DND-41 (cell line): ENCODE measurements around the gene GPRC5D.
A peak's percentile ranks its signal among the peaks of the same experiment; 100 is the strongest.

ENCODE experiments used
- ATAC-seq: fragments of 200-7000 bp; cut with Tn5 transposase; 3 replicates; pipeline ENCODE4 v1.9.1; 2021; ENCODE audit warnings: low read depth; ENCODE audit not compliant: insufficient read depth
- DNase-seq: peaks from one replicate; pipeline ENCODE4 v3.0.0-alpha.2; 2020
- H2AFZ ChIP-seq: 2 replicates; pipeline ENCODE4 v1.6.0; 2012; ENCODE audit warnings: low read depth, low read length
- H3K27ac ChIP-seq: 2 replicates; pipeline ENCODE4 v1.5.1; 2012; ENCODE audit warnings: low read length, inconsistent platforms
- H3K27me3 ChIP-seq: fragments of 200-600 bp; sonication (generic); 2 replicates; pipeline ENCODE4 v1.6.0; 2012; ENCODE audit warnings: low read length, mild to moderate bottlenecking, inconsistent platforms; ENCODE audit not compliant: insufficient read depth, poor library complexity
- H3K36me3 ChIP-seq: 2 replicates; pipeline ENCODE4 v1.5.1; 2012; ENCODE audit warnings: low read length, inconsistent platforms; ENCODE audit not compliant: insufficient read depth
- H3K4me1 ChIP-seq: 2 replicates; pipeline ENCODE4 v1.5.1; 2012; ENCODE audit warnings: mild to moderate bottlenecking, low read length; ENCODE audit not compliant: insufficient read depth
- H3K4me2 ChIP-seq: 2 replicates; pipeline ENCODE4 v1.6.0; 2012; ENCODE audit warnings: mild to moderate bottlenecking, moderate library complexity, low read length, inconsistent platforms; ENCODE audit not compliant: insufficient read depth
- H3K4me3 ChIP-seq, 2 experiments: fragments of 200-600 bp in 1 of 2; shearing (Covaris generic) in 1 of 2; 2 replicates each; pipeline ENCODE4 v1.5.1; 2012 to 2016; ENCODE audit warnings: inconsistent platforms in 2 of 2, low read length in 2 of 2, mild to moderate bottlenecking in 2 of 2, low read depth in 1 of 2, moderate library complexity in 1 of 2
- H3K79me2 ChIP-seq: 2 replicates; pipeline ENCODE4 v1.6.0; 2012; ENCODE audit warnings: low read length, inconsistent platforms; ENCODE audit not compliant: insufficient read depth
- H3K9ac ChIP-seq: 2 replicates; pipeline ENCODE4 v1.6.0; 2012; ENCODE audit warnings: low read depth, mild to moderate bottlenecking, inconsistent platforms, low read length, moderate library complexity
- H3K9me3 ChIP-seq: 2 replicates; pipeline ENCODE4 v1.5.1; 2012; ENCODE audit warnings: low read length, moderate library complexity, mild to moderate bottlenecking, inconsistent platforms; ENCODE audit not compliant: insufficient read depth, severe bottlenecking
- H4K20me1 ChIP-seq: 2 replicates; pipeline ENCODE4 v1.6.0; 2012; ENCODE audit warnings: low read length; ENCODE audit not compliant: insufficient read depth
- CTCF ChIP-seq: IDR thresholded peaks from 2 replicates; pipeline ENCODE4 v1.5.1; 2012; ENCODE audit warnings: borderline replicate concordance, low read length, moderate library complexity, mild to moderate bottlenecking; ENCODE audit not compliant: poor library complexity, severe bottlenecking; ENCODE audit errors: extremely low read depth
- EZH2 ChIP-seq: IDR thresholded peaks from 3 replicates; pipeline ENCODE4 v1.6.1; 2012; ENCODE audit warnings: borderline replicate concordance, low read depth, mild to moderate bottlenecking, moderate library complexity, low read length, inconsistent platforms; ENCODE audit not compliant: severe bottlenecking

The GPRC5D gene

GRCh38 chr12:12917517-12917916 lies 34.5 kb downstream of the GPRC5D start:
- Histone ChIP-seq H3K4me1 (no peaks in the 10 kb centered on the region), H3K27me3 (peaks cover 18% of the 10 kb centered on the region), H3K36me3 (no peaks in the 10 kb centered on the region), H2AFZ (no peak overlapping the region), H3K9me3 (no peaks in the 10 kb centered on the region), H3K4me2 (no peak overlapping the region), H3K9ac (no peak overlapping the region), H3K79me2 (no peaks in the 10 kb centered on the region), H3K4me3 (no peak overlapping the region), H4K20me1 (no peaks in the 10 kb centered on the region), H3K27ac (no peak overlapping the region)
- ATAC-seq (no peak), DNase-seq (no peak)
- TF ChIP-seq EZH2 (no peak), CTCF (no peak)

- Histone ChIP-seq H3K79me2 (no peaks in the 10 kb centered on the region), H3K36me3 (no peaks in the 10 kb centered on the region), H3K4me2 (no peak overlapping the region), H3K4me3 (no peak overlapping the region), H3K27ac (no peak overlapping the region), H4K20me1 (no peaks in the 10 kb centered on the region), H3K9me3 (no peaks in the 10 kb centered on the region), H2AFZ (no peak overlapping the region), H3K9ac (no peak overlapping the region), H3K4me1 (no peaks in the 10 kb centered on the region), H3K27me3 (peaks cover 18% of the 10 kb centered on the region)
- peak; percentile 78 for DNase-seq
- ATAC-seq: peak; percentile 99
- peak; percentile 98 for TF ChIP-seq CTCF
- TF ChIP-seq EZH2: no peak
Measured at GRCh38 chr12:12916135-12916944, 35.6 kb downstream of the GPRC5D start.

- Histone ChIP-seq H3K4me2 (no peak overlapping the region), H3K36me3 (no peaks in the 10 kb centered on the region), H3K9ac (no peak overlapping the region), H3K4me3 (no peak overlapping the region), H3K27me3 (peaks cover 18% of the 10 kb centered on the region), H3K27ac (no peak overlapping the region), H3K9me3 (no peaks in the 10 kb centered on the region), H3K4me1 (no peaks in the 10 kb centered on the region), H2AFZ (no peak overlapping the region), H3K79me2 (no peaks in the 10 kb centered on the region), H4K20me1 (no peaks in the 10 kb centered on the region)
- DNase-seq (no peak), ATAC-seq (no peak)
- TF ChIP-seq EZH2: no peak
Measured at GRCh38 chr12:12915656-12916055, 36.3 kb downstream of the GPRC5D start.

GRCh38 chr12:12912711-12913110 lies 39.3 kb downstream of the GPRC5D start:
- no peak for ATAC-seq
- Histone ChIP-seq H3K36me3 (no peaks in the 10 kb centered on the region), H3K27me3 (peaks cover 20% of the 10 kb centered on the region), H3K4me2 (no peak overlapping the region), H3K4me1 (no peaks in the 10 kb centered on the region), H4K20me1 (no peaks in the 10 kb centered on the region), H2AFZ (no peak overlapping the region), H3K9ac (no peak overlapping the region), H3K9me3 (no peaks in the 10 kb centered on the region), H3K4me3 (no peak overlapping the region), H3K79me2 (no peaks in the 10 kb centered on the region), H3K27ac (no peak overlapping the region)
- no peak for DNase-seq
- no peak for TF ChIP-seq CTCF
- no peak for TF ChIP-seq EZH2
